Astrocyte (in vitro differentiated cells and primary cell): Measurements from ENCODE around the gene SCNN1A. TPM values are rescaled to one million over a fixed set of nuclear protein-coding genes. Genes with fewer than 3 reads are reported as not detected.
A peak's percentile ranks its signal among the peaks of the same experiment; 100 is the strongest.

ENCODE experiments used
- DNase-seq: peaks from one replicate; pipeline ENCODE4 v3.0.0-alpha.2; 2010; ENCODE audit warnings: low read depth
- FAIRE-seq: peaks from 2 replicates; lab custom pipeline; 2011; peaks lifted over from hg19 to GRCh38; lab: Jason Lieb, UNC
- H2AFZ ChIP-seq: 2 replicates; pipeline ENCODE4 v1.6.0; 2012; ENCODE audit warnings: low read depth, low read length, inconsistent platforms
- H3K27ac ChIP-seq: 2 replicates; pipeline ENCODE4 v1.5.1; 2011; ENCODE audit warnings: low read depth, low read length, inconsistent platforms
- H3K27me3 ChIP-seq: 2 replicates; pipeline ENCODE4 v1.6.0; 2011; ENCODE audit warnings: low read length, inconsistent platforms; ENCODE audit not compliant: insufficient read depth
- H3K36me3 ChIP-seq: 2 replicates; pipeline ENCODE4 v1.5.1; 2011; ENCODE audit warnings: low read length, inconsistent platforms; ENCODE audit not compliant: insufficient read depth
- H3K4me1 ChIP-seq: 2 replicates; pipeline ENCODE4 v1.5.1; 2011; ENCODE audit warnings: low read length, inconsistent platforms; ENCODE audit not compliant: insufficient read depth
- H3K4me2 ChIP-seq: 2 replicates; pipeline ENCODE4 v1.6.0; 2012; ENCODE audit warnings: low read length, inconsistent platforms
- H3K4me3 ChIP-seq: 2 replicates; pipeline ENCODE4 v1.5.1; 2011; ENCODE audit warnings: low read depth, mild to moderate bottlenecking, low read length, inconsistent platforms; ENCODE audit not compliant: insufficient read depth
- H3K79me2 ChIP-seq: 2 replicates; pipeline ENCODE4 v1.6.0; 2012; ENCODE audit warnings: mild to moderate bottlenecking, low read length, inconsistent platforms; ENCODE audit not compliant: insufficient read depth
- H3K9ac ChIP-seq: 2 replicates; pipeline ENCODE4 v1.6.0; 2012; ENCODE audit warnings: mild to moderate bottlenecking, low read length, inconsistent platforms
- H3K9me3 ChIP-seq: 2 replicates; pipeline ENCODE4 v1.5.1; 2012; ENCODE audit warnings: low read depth, mild to moderate bottlenecking, low read length, inconsistent platforms; ENCODE audit not compliant: insufficient read depth
- H4K20me1 ChIP-seq: 2 replicates; pipeline ENCODE4 v1.6.0; 2012; ENCODE audit warnings: low read length, inconsistent platforms; ENCODE audit not compliant: insufficient read depth
- H3K27ac Mint-ChIP-seq: one replicate; pipeline ENCODE4 v1.8.0; 2021; ENCODE audit warnings: mild to moderate bottlenecking, mixed read lengths; ENCODE audit not compliant: unreplicated experiment
- H3K27me3 Mint-ChIP-seq: one replicate; pipeline ENCODE4 v1.8.0; 2021; ENCODE audit warnings: low read depth, mixed read lengths; ENCODE audit not compliant: unreplicated experiment
- H3K36me3 Mint-ChIP-seq: one replicate; pipeline ENCODE4 v1.8.0; 2021; ENCODE audit warnings: low read depth, mixed read lengths; ENCODE audit not compliant: unreplicated experiment
- H3K4me1 Mint-ChIP-seq: one replicate; pipeline ENCODE4 v1.8.0; 2021; ENCODE audit warnings: low read depth, mixed read lengths; ENCODE audit not compliant: unreplicated experiment
- H3K4me3 Mint-ChIP-seq: one replicate; pipeline ENCODE4 v1.8.0; 2021; ENCODE audit warnings: mild to moderate bottlenecking, moderate library complexity, mixed read lengths; ENCODE audit not compliant: unreplicated experiment
- H3K9me3 Mint-ChIP-seq: one replicate; pipeline ENCODE4 v1.8.0; 2021; ENCODE audit warnings: mild to moderate bottlenecking, mixed read lengths; ENCODE audit not compliant: unreplicated experiment
- CTCF ChIP-seq: IDR thresholded peaks from 2 replicates; pipeline ENCODE4 v1.5.1; 2011; ENCODE audit warnings: low read depth, mild to moderate bottlenecking, inconsistent platforms, low read length, moderate library complexity; ENCODE audit not compliant: insufficient read depth
- EZH2 ChIP-seq: IDR thresholded peaks from 2 replicates; pipeline ENCODE4 v1.6.1; 2012; ENCODE audit warnings: mild to moderate bottlenecking, low read length, inconsistent platforms; ENCODE audit not compliant: insufficient read depth
- total RNA-seq: library from RNA; stranded (reverse); gene quantifications from 2 replicates; pipeline ENCODE4 v1.2.1, GENCODE V29; 2021

SCNN1A gene
- total RNA-seq, 1 donor from 2014 or later, result 1.3 TPM

GRCh38 chr12:6302621-6303020, 72.7 kb downstream of the SCNN1A start:
- TF ChIP-seq EZH2, result no peak
- no peak for TF ChIP-seq CTCF
- no peaks in the 10 kb centered on the region for H3K36me3 Mint-ChIP-seq
- no peak overlapping the region for H3K4me3 Mint-ChIP-seq

GRCh38 chr12:6301721-6302120, 73.6 kb downstream of the SCNN1A start:
- H3K27me3 ChIP-seq, result no peaks in the 10 kb centered on the region
- Mint-ChIP-seq H3K36me3 (no peaks in the 10 kb centered on the region), H3K4me1 (no peaks in the 10 kb centered on the region), H3K27ac (no peak overlapping the region), H3K9me3 (no peaks in the 10 kb centered on the region), H3K27me3 (peaks cover 6% of the 10 kb centered on the region), H3K4me3 (no peak overlapping the region)
- DNase-seq, result no peak
- no peaks in the 10 kb centered on the region for H3K79me2 ChIP-seq
- no peak overlapping the region for H3K4me2 ChIP-seq
- FAIRE-seq, result no peak
- no peak overlapping the region for H3K9ac ChIP-seq
- H3K9me3 ChIP-seq, result no peaks in the 10 kb centered on the region
- H2AFZ ChIP-seq, result no peak overlapping the region
- H3K27ac ChIP-seq, result no peak overlapping the region
- no peaks in the 10 kb centered on the region for H3K36me3 ChIP-seq
- TF ChIP-seq EZH2, result no peak
- TF ChIP-seq CTCF, result no peak
- no peaks in the 10 kb centered on the region for H3K4me1 ChIP-seq
- H4K20me1 ChIP-seq, result no peaks in the 10 kb centered on the region
- no peak overlapping the region for H3K4me3 ChIP-seq

More at GRCh38 chr12:6302621-6303020, 72.7 kb downstream of the SCNN1A start:
- Mint-ChIP-seq H3K27me3 (peaks cover 13% of the 10 kb centered on the region), H3K4me1 (no peaks in the 10 kb centered on the region), H3K9me3 (no peaks in the 10 kb centered on the region), H3K27ac (no peak overlapping the region)
- Histone ChIP-seq H4K20me1 (no peaks in the 10 kb centered on the region), H2AFZ (no peak overlapping the region), H3K4me3 (no peak overlapping the region), H3K36me3 (no peaks in the 10 kb centered on the region), H3K4me1 (no peaks in the 10 kb centered on the region), H3K27me3 (no peaks in the 10 kb centered on the region), H3K27ac (no peak overlapping the region), H3K79me2 (no peaks in the 10 kb centered on the region), H3K9me3 (no peaks in the 10 kb centered on the region), H3K4me2 (no peak overlapping the region), H3K9ac (no peak overlapping the region)
- DNase-seq (no peak), FAIRE-seq (peak; percentile 13)

DNA sequence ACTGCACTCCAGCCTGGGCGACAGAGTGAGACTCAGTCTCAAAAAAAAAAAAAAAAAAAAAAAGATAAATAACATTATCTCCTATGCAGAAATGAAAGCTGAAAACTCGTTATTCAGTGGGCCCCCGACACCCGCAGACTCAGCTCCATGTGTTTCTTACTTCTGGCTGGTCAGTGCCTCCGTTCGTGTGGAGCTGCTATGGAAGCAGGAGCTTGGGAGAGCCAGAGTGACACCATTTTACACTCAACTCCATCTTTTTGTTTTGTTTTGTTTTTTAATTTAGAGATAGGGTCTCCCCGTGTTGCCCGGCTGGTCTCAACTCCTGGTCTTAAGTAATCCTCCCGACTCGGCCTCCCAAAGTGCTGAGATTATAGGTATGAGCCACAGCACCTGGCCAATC, 78.2 kb downstream of the SCNN1A start:
- H3K27me3 ChIP-seq, result no peaks in the 10 kb centered on the region
- H3K4me3 Mint-ChIP-seq, result no peak overlapping the region
- DNase-seq (no peak), FAIRE-seq (no peak)
- H2AFZ ChIP-seq, result no peak overlapping the region
- H3K27ac ChIP-seq, result no peak overlapping the region
- H3K27me3 Mint-ChIP-seq, result no peaks in the 10 kb centered on the region
- no peak overlapping the region for H3K9ac ChIP-seq
- no peaks in the 10 kb centered on the region for H4K20me1 ChIP-seq
- no peaks in the 10 kb centered on the region for H3K9me3 ChIP-seq
- no peaks in the 10 kb centered on the region for H3K36me3 Mint-ChIP-seq
- H3K36me3 ChIP-seq, result no peaks in the 10 kb centered on the region
- H3K4me1 ChIP-seq, result peaks cover 9% of the 10 kb centered on the region
- H3K9me3 Mint-ChIP-seq, result no peaks in the 10 kb centered on the region
- peaks cover 9% of the 10 kb centered on the region for H3K4me1 Mint-ChIP-seq
- no peak overlapping the region for H3K4me2 ChIP-seq
- H3K4me3 ChIP-seq, result no peak overlapping the region
- peak overlapping the region; percentile 15 for H3K27ac Mint-ChIP-seq
- H3K79me2 ChIP-seq, result no peaks in the 10 kb centered on the region
- TF ChIP-seq CTCF, result no peak
- TF ChIP-seq EZH2, result no peak
